HG03457 (cell line): Measurements from ENCODE around the gene MTARC2.
"Not testable (repeated sequence)": the region's sequence is repeated elsewhere in the genome, so short reads cannot be mapped to it uniquely, and the experiment has no call there.

Source experiments
- ATAC-seq: cut with Tn5 transposase; IDR thresholded peaks from one replicate; pipeline ENCODE4 v1.9.1; 2021; ENCODE audit warnings: moderate number of reproducible peaks; ENCODE audit not compliant: unreplicated experiment

MTARC2 gene

DNA sequence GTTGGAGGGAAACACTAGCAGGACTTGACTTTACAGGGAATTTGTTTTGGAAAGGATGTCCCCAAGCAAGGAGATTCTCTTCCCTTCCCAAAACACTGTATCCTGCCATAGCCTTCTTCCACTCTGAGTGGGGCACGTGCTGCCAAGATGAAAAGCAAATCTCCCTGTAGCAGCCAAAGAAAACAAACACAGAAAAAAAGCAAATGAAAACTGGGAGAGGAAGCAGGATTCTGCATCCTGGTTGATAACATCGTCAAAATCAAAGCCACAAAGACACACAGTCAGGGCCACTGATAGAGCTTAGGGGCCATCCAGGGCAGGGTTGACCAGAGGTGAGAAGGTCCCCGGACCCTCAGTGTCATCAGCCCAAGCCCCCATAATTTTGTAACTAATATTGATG lies 16.0 kb upstream of the MTARC2 start:
- ATAC-seq: no peak

DNA sequence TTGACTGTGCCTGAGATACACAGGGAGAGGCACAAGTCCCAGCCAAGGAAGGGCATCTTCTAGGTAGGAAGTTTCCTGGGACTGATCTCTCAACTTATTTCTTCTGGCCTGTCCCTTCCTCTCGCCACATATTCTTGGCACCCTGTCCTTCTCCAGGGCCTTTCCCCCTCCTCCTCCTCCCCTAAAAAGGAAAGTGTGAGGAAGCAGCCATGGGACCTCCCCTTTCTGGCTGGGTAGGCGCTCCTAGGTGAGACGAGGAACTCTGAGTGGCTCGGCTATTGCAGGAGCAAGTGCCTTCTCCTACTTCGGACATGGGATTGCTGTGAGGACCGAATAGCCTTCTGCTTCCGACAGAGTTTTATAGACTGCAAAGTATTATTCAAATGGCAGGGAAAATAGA lies 15.5 kb upstream of the MTARC2 start:
- ATAC-seq: no peak

DNA sequence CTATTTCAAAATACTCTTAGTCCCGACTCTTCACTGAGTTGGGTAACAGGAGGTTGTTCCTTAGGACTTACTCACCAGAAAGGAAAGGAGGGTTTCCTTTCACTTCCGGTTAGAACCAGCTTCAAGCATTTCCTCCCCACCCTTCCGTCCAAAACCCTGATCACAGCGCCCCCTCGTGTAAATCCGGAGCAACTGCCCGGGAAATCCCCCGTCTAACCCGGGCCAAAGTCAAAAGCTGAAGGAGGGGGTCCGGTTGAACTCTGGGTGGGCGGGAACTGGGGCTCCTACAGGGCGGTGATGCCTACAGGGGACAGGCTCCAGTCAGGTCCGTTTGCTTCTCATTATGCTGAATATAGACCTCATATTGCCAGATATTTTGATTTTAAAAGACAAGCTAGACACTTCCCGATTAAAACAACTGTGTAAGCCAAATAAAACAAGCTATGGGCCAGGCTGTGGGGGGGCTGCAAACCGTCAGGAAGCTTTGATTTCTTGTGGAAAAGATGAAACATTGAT lies 15.0 kb upstream of the MTARC2 start:
- ATAC-seq: peak; percentile 96

DNA sequence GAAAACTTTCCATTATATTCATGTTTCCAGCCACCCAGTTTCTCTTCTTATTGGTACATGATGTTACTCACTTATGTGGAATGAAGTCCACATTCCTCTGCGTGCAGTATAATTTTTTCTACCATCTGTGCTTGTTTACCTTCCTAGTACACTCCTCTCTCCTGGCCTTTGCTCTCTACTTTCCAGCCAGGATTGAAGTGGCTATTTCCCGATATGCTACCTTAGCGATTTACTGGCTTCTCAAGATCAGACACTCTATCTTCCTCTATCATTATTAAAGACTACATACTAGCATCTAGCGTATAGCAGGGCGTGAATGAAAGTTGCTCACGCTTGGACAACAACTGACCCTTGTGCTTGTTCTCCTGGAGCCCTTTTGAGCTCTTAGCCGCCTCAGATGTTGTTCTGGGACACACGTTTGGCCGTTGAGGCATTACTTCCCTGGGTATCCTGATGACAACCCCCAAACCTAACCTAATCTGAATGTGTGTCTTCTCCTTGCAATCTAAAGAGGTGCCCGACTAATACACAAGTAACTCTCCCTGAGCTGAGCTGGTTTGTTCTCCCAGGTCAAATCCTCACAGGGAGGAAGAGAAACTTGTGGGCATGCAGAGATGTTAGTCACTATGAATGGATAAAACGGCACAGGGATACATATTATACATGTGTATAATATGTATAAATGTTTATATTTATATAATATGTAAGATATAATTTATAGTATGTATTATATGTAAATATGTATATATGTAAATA lies 13.4 kb upstream of the MTARC2 start:
- no peak for ATAC-seq

DNA sequence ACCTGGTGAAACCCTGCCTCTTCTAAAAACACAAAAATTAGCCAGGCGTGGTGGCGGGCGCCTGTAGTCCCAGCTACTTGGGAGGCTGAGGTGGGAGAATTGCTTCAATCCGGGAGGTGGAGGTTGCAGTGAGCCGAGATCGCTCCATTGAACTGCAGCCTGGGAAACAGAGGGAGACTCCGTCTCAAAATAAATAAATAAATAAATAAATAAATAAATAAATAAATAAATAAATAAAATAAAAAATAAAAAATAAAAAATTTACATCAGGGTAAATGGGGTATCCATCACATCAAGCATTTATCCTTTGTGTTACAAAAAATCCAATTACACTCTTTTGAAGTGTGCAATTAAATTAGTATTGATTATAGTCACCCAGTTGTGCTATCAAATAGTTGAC lies 11.8 kb upstream of the MTARC2 start:
- not testable (repeated sequence) for ATAC-seq

DNA sequence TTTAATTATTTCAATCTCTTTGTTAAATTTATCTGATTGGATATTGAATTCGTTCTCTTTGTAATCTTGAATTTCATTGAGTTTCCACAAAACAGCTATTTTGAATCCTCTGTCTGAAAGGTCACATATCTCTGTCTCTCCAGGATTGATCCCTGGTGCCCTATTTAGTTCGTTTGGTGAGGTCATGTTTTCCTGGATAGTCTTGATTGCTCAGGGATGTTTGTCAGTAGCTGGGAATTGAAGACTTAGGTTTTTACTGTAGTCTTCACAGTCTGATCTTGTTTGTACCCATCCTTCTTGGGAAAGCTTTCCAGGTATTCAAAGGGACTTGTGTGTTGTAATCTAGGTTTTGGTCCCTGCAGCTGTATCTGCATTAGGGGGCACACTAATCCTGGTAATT lies 6.8 kb upstream of the MTARC2 start:
- ATAC-seq: no peak

DNA sequence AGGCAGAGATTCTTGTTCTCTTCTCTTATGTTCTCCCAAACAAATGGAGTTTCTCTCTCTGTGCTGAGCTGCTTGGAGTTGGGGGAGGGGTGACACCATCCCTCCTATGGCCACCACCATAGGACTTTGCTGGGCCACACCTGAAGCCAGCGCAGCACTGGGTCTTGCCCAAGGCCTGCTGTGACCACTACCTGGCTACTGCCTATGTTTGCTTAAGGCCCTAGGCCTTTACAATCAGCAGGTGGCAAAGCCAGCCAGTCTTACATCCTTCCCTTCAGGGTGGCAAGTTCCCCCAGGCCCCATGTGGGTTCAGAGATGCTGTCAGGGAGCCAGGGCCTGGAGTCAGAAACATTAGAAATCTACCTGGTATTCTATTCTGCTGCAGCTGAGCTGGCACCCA lies 6.3 kb upstream of the MTARC2 start:
- no peak for ATAC-seq

DNA sequence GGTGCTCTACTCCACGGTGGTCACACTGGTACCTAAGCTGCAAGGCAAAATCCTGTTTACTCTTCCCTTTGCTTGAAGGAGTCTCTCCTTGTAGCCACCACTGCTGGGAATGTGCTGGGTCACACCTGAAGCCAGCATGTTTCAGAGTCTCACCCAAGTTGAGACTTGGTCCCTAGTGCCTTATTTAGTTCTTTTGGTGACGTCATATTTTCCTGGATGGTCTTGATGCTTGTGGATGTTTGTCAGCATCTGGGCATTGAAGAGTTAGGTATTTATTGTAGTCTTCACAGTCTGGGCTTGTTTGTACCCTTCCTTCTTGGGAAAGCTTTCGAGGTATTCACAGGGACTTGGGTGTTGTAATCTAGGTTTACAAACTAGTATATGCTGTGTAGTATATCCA lies 5.6 kb upstream of the MTARC2 start:
- ATAC-seq: no peak

DNA sequence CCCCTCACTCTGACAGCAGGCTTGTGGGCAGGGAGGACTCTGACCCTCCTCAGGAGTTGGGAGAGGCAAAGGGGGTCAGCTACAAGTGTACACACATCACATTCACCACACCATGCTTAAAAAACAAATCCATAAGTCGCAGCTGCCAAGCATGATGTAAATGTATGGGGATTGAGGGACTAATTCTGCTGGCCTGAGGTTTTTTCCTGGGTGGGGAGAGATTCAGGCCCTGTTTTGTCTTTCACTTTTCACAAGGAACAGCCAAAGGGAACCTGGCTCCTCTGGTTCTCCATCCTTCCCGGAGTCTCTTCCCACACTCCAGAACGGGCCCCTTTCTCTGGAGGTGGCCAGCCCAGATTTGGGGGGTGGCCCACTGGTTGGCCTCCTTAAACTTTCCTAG lies 1.3 kb upstream of the MTARC2 start:
- ATAC-seq: no peak

DNA sequence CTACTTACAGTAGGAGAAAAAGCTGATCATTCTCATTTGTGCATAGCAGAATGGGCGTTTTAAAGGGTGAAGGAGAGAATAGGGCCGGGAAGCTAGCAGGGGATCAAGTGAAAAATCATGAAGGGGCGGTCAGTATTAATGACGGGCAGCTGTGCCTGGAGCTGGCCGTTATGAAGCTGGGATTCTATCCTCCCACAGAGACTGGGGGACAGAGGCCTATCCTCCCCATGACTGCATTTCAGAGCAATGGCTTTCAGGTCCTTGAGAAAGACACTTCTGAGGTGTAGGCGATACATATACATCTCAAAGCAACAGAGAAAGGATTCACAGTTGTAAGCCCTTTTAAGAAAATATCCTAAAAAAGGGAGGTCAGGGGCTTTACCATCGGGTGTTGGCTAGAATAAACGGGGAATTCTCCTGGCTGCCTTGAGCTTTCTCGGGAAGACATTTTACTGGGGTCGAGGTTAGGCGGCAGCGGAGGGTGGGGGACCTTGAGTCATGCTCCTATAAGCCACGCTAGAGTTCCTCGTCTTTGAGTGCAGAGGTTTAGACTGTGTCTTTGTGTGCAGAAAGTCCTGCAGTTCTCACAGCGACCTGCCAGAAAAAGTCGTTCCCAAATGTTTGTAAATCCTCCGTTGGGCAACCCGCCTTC lies 559 bp upstream of the MTARC2 start:
- no peak for ATAC-seq

DNA sequence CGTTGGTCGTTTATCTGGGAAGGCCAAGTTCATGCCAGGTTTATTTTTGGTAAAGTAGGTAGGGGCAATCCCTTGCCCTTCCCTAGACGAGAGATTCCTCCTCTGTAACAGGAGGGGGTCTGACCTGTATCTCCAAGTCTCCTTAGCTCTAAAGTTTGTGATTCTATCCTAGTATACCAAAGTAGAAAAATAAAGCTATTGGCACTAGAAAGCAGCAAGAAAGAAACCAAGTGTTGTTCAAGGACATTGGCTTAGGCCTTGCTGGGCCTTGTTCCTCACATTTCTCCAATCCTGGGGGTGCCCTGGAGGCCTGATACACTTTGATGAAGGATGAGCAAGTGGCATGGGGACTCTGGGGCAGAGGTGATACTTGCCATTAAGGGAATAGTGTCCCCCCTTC lies 814 bp downstream of the MTARC2 start:
- no peak for ATAC-seq

DNA sequence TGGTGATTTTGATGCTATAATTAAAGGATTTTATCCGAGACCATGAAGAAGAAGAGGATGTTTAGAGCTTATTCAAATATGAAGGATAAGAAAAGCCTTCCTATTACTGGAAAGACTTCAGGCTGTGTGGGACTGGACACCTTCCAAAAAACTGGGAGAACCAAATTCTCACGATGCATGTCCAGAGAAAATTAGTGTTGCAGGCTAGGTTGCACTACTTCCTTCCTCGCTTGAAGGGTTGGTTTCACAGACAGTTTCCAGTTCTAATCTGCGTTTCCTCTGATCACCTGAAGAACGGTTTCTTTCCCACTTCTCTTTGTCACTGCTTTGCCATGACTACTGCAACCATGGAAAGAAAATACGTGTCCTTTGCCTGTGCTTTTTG lies 2.0 kb downstream of the MTARC2 start:
- ATAC-seq: no peak

DNA sequence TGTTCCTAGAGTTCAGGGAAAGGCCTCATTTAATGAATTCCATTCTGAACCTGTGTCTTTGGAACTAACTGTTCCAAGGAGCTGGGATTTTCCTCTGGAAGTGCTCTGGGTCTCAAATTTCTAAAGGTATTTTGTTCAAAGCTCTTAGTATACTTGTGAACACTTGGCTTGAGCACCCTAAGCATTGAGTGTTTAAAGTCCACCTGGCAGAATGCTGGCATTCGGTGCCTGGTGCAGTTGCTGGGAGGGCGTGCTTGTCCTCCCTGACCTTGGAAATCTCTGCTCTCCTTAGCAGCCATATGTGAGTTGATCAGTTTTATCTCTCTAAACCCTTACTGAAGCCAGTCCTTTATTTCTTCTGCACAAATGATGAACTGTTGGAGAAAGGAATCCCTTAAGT lies 3.0 kb downstream of the MTARC2 start:
- no peak for ATAC-seq

DNA sequence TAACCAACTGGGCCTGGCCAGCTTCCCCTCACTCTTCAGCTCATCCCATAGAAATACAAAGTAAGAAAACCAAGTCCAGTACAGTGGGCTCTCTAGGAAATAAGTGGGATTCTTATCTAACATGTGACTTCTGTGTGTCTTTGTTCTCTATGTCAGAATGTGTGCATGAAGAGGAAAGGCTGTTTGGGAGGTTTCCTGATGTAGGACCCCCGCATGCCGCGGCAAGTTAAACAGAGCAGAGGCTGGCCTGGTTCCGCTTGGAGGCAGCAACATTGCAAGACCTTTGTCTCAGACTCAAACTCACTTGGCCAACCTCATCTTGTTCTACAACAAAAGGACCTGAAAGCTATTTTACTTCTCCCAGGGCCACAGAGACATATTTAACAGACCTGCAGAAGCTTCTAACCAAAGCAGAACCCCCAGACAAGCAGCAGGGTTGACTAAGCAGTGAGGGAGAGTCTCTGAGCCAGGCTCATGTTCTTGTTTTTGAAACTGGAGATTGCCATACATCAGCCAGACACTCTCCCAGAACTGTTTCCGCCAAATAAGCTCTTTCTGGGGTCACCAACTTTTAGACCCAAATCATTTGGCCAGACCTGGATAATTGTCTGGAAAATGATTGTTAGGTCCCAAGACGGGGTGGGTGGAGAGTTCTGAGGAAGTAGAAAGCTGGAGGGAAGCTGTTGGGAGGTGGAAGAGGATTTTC lies 6.2 kb downstream of the MTARC2 start:
- ATAC-seq: no peak

DNA sequence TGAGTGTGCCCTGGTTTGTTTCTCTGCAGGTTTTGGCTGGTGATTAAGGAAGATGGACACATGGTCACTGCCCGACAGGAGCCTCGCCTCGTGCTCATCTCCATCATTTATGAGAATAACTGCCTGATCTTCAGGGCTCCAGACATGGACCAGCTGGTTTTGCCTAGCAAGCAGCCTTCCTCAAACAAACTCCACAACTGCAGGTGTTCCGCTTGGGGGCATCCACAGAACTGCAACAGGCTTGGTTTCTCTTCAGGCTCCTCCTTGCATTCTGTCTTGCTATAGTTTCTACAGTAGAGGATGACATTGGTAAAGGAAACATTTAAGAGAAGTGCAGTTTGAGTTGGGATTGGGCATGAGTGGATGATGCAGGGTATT lies 6.8 kb downstream of the MTARC2 start:
- ATAC-seq: no peak

DNA sequence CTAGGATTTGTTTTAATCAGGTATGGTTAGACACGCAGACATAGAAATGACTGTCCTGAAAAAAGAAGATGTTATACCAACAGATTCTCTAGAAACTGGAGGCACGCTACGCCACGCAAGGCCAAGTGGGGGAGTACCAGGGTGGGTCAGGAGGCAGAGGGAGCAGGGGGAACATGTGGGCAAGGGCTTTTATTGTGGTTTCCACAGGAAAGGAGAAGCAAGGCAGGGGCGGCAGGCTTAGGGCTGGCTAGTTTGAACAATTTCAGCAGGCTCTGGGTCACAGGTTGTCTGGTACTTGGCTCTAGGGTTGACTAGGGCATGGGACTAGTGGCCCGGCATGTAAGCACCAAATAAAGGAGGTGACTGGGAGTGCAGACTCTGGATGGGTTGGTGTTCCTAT lies 7.2 kb downstream of the MTARC2 start:
- ATAC-seq: no peak

DNA sequence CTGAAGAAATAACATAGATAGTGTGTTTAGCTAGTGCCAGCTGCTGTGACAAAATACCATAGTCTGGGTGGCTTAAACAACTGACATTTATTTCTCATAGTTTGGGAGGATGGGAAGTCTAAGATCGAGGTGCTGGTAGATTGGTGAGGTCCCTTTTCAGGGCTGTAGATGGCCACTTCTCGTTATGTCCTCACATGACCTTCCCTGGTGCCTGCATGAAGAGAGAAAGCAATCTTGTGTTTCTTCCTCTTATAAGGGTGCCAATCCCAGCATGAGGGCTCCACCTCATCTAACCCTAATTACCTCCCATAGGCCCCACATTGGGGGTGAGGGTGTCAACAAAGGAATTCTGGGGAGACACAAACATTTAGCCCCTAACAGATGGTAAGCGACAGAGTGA lies 9.3 kb downstream of the MTARC2 start:
- no peak for ATAC-seq

DNA sequence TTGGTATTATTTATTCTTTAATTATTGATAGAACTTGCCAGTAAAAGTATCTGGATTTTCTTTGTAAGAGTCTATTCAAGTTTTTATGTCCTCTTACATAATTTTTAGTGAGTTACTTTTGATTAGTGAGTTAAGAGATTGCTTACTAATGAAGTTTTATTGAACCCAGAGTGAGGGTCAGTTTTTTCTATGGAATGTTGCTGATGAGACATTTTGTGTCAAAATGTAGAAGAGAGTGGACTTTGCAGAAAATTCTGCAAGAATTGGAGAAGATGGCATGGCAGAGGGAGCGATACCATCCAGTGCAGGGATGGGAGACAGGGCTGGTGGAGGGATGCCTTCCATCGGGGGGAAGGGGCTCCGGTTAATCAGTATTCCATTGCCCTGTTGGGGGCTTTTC lies 11.0 kb downstream of the MTARC2 start:
- ATAC-seq: no peak

DNA sequence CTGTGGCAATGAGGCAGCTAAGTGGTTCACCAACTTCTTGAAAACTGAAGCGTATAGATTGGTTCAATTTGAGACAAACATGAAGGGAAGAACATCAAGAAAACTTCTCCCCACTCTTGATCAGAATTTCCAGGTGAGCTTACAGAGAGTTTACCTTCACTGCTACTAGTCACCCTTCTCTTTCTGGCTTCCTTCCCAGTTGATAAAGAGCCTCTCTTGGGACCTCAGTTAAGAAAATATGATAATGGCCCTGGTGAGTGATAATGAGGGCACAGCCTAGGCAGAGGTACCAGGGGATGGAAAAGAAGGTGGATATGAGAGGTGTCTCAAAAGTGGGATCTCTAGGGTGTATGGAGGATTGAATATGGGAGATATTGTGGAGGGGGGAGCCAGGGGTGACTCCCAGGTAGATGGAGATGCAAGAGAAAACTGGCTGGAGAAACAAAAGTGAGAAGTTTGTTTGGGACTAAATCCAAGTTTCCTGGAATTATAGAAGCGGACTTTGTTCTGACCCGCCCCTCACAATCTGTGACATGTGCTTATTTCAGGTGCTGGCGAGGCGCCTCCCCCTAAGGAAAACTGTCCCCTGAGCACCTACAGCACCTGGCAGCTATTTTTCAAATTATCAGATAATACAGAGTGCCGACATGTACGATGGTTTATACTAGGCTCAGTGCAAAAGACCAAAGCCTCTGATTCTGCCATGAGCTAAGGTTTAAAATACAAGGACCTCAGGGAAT lies 13.7 kb downstream of the MTARC2 start:
- ATAC-seq: no peak

DNA sequence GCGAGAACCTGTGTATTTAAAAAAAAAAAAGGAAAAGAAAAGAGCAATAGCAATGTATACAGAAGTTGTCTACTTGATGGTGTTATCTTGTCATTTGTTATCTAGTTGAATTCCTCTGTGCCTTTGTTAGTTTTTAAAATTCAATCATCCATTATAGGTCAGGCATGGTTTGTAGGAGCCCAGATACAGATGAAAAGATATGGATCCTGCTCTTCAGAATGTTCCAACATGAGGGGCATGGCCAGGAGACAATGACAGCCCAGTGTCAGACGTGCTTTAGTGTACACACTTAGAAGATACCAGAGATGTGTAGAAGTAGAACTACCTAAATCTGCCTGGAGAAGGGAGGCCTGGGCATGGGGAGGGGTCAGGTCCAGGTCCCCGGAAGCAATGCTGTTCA lies 16.6 kb downstream of the MTARC2 start:
- ATAC-seq: no peak

DNA sequence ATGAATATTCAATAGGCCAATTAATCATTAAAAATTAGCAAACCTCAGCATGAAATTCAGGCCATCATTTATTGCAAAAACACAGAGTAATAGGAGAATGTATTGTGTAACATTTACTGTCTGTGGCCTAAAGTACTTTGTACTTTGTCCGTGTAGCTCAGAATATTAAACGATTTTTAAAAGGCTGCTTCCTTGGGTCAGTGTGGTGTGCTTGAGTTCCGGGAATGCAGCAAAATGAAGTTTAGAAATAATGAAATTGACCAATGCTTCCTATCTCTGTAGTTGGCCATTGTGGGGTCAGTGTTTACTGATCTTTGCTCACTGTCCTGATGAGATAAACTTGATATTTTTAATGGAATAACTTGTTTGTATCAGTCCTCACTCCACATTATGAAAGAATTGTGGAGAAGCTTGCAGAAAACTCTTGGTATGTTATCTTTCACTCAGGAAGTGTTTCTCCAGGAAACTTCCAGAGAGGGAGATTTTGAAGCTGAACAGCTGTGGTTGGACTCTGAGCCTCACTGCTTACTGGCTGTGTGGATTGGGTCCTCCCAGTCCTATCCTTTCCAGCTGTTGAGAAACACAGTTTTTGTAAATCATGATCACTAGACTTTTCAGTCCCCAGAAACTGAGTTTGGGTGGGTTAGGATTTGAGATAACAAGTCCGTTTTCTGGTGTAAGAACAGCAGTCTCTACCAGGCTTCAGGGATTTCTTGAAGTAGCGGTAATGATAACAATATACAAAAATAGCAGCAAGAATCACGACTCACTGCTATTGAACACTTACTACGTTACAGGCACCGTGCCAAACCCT lies 19.4 kb downstream of the MTARC2 start:
- ATAC-seq: no peak
